HEK293 (cell line): Measurements from ENCODE around the gene CCDC183.
"Not testable (repeated sequence)": the region's sequence is repeated elsewhere in the genome, so short reads cannot be mapped to it uniquely, and the experiment has no call there.

Experiments used
- CTCF ChIP-seq: fragments of 450-650 bp; formaldehyde crosslinking; IDR thresholded peaks from 2 replicates; pipeline ENCODE4 v1.5.1; 2016; ENCODE audit warnings: missing biosample characterization, missing genetic modification characterization
- OSR2 ChIP-seq: fragments of 450-650 bp; formaldehyde crosslinking; IDR thresholded peaks from 2 replicates; pipeline ENCODE4 v1.5.1; 2016; ENCODE audit warnings: missing biosample characterization, missing genetic modification characterization
- ZBTB26 ChIP-seq: fragments of 450-650 bp; formaldehyde crosslinking; optimal IDR thresholded peaks from 2 replicates; pipeline ENCODE3; 2016; ENCODE audit warnings: missing biosample characterization, mild to moderate bottlenecking, missing genetic modification characterization
- ZFP3 ChIP-seq: fragments of 450-650 bp; formaldehyde crosslinking; IDR thresholded peaks from 2 replicates; pipeline ENCODE4 v1.5.1; 2016; ENCODE audit warnings: low read depth, missing biosample characterization, missing genetic modification characterization
- ZNF248 ChIP-seq: fragments of 450-650 bp; formaldehyde crosslinking; IDR thresholded peaks from 2 replicates; pipeline ENCODE4 v1.5.1; 2017; ENCODE audit warnings: missing biosample characterization, missing genetic modification characterization
- ZNF274 ChIP-seq, 2 experiments: fragments of 200-500 bp in 1 of 2; fragments of 450-650 bp in 1 of 2; sonication (Bioruptor generic) in 1 of 2; formaldehyde crosslinking in 1 of 2; IDR thresholded peaks; 2 replicates each; pipeline versions ENCODE4 v1.5.1 to v1.6.1; 2014 to 2016; ENCODE audit warnings: borderline replicate concordance in 1 of 2, inconsistent platforms in 1 of 2, low read length in 1 of 2, missing biosample characterization in 1 of 2, missing genetic modification characterization in 1 of 2
- ZNF311 ChIP-seq: fragments of 450-650 bp; formaldehyde crosslinking; IDR thresholded peaks from 2 replicates; pipeline ENCODE4 v1.5.1; 2017; ENCODE audit warnings: missing biosample characterization, missing genetic modification characterization, borderline replicate concordance
- ZNF510 ChIP-seq: fragments of 450-650 bp; formaldehyde crosslinking; IDR thresholded peaks from 2 replicates; pipeline ENCODE4 v1.5.1; 2018; ENCODE audit warnings: mild to moderate bottlenecking, missing genetic modification characterization, missing biosample characterization; ENCODE audit not compliant: insufficient replicate concordance
- ZNF629 ChIP-seq: fragments of 450-650 bp; formaldehyde crosslinking; IDR thresholded peaks from 2 replicates; pipeline ENCODE4 v1.5.1; 2017; ENCODE audit warnings: missing biosample characterization, missing genetic modification characterization
- ZNF704 ChIP-seq: fragments of 450-650 bp; formaldehyde crosslinking; IDR thresholded peaks from 2 replicates; pipeline ENCODE4 v1.5.1; 2016; ENCODE audit warnings: missing biosample characterization, missing genetic modification characterization

GRCh38 chr9:136766410-136767120, 29.6 kb upstream of the CCDC183 start:
- peak; percentile 69 for TF ChIP-seq ZNF629 (tag by site-specific recombination)
- peak; percentile 37 for TF ChIP-seq CTCF (tag by site-specific recombination)
- not testable (repeated sequence) for TF ChIP-seq ZNF311 (tag by site-specific recombination); ZNF704 (tag by site-specific recombination); ZNF274 (IDR thresholded peaks at IDR 0.05; ENCODE audit: low read length); ZNF274 (tag by site-specific recombination; IDR thresholded peaks at IDR 0.05; ENCODE audit: borderline replicate concordance); ZNF248; ZFP3; ZNF510 (tag by site-specific recombination); ZBTB26 (tag by site-specific recombination)
- TF ChIP-seq OSR2 (tag by site-specific recombination), result peak; percentile 77
